Measurements from ENCODE around the gene STX16.

The STX16 gene, protein sequence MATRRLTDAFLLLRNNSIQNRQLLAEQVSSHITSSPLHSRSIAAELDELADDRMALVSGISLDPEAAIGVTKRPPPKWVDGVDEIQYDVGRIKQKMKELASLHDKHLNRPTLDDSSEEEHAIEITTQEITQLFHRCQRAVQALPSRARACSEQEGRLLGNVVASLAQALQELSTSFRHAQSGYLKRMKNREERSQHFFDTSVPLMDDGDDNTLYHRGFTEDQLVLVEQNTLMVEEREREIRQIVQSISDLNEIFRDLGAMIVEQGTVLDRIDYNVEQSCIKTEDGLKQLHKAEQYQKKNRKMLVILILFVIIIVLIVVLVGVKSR

DNA sequence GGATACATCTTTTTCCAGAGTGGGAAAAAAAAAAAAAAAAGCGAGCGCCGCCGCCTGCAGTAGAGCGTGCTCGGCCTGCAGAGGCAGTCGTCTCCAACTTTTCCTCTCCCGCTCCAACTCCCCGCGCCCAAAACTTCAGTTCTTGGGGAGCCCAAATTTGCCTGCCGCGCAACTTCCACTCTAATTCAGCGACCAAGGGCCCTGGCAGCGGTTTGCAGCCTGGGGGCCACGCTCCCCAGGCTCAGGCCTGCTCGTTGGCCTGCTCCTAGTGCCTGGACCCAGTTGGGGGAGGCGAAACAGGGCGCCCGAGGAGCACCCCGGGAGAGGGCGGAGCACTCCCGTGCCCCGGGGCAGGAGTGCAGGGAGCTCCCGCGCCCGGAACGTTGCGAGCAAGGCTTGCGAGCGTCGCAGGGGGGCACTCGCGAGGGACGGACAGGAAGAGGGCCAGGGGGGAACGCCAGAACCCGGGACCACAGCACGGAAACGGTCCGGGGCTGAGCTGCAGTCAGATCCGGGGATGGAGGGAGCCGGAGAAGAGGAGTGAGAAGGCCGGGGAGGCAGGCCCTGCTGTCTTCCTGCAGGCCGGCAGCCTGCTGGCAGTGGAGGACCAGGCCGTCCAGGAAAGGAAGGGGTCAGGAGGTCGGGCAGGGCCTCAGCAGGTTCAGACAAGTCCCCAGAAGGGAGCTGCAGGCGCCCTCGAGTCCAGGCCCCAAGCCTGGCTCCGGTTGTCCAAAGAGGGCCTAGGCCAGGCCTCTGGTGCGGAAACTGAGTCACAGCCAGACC is at the start of gene STX16:
Gene STX16, plus strand, starts transcription at position 508 of the 783 bp plus-strand sequence. CDS start 724 bp downstream, outside the sequence.
- DNase-seq (ENCODE audit: low read depth) = peak; percentile 99

DNA sequence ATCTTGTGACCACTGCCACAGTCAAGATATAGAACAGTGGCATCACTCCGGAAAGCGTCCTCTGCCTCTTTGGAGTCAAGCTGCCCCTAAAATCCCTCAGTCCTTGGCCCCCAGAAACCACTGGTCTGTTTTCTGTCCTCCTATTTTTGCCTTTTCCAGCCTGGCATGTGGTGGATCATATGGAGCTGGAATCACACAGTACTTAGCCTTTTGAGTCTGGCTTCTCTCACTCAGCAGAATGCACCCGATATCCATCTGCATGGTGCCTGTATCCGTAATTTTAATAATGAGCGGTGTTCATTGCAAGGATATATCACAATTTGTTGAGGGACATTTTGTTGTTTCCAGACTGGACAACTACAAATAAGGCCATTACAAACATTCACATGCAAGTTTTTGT is 49.0 kb upstream of the STX16 start:
- no peak for DNase-seq (ENCODE audit: low read depth)

DNA sequence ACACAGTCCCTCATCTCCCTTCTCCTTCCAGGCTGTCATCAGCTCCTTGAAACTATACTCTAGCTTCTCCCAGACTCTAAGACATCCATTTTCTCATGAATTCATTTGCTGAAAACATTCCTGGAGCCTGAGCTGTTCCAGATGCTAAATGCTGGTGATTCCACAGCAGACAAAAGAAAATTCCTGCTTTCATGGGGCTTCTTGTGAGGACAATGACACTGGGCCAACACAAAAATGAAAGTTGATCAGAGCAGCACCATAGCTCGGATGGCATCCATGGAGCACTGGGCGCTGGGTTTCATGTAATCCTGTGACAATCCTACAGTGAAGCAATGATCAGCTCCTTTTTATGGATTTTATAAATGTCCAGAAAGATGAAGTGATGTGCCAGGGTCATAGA is 47.4 kb upstream of the STX16 start:
- DNase-seq (ENCODE audit: low read depth) = peak; percentile 35

DNA sequence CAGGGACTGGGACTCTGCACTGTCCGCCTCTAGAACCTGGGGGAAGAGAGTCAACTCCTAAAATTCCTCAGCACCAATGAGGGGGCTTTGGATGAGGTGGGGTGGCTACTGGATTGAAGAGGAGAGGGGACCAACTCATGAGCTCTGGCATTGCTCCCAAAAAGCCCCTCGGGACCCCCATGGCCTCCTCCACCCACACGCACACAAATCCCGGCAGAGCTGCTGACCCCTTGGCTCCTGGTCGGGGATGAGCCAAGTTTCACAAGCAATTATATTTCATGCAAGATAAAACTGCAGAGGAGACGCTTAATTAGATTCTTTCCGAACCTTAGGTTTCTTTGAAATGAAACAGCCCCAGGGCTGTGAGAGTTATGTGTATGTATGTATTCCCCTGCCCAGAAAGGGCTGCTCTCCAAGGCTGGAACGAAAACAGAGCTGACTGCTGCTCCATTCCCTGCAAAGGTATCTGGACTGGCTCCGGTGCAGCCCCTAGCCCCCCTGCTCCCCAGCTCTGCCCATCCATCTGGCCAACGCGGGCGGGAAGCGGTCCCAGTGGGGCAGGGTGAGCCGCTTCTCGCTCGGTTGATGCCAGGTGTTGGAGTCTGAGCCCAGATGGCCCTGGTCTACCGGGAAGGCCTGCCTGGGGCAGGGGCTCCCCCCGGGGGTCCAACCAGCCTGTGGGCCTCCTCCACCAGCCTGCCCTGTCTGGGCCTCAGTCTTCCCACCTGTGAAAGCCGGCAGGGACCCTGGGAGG is 46.8 kb upstream of the STX16 start:
- DNase-seq (ENCODE audit: low read depth) = no peak

DNA sequence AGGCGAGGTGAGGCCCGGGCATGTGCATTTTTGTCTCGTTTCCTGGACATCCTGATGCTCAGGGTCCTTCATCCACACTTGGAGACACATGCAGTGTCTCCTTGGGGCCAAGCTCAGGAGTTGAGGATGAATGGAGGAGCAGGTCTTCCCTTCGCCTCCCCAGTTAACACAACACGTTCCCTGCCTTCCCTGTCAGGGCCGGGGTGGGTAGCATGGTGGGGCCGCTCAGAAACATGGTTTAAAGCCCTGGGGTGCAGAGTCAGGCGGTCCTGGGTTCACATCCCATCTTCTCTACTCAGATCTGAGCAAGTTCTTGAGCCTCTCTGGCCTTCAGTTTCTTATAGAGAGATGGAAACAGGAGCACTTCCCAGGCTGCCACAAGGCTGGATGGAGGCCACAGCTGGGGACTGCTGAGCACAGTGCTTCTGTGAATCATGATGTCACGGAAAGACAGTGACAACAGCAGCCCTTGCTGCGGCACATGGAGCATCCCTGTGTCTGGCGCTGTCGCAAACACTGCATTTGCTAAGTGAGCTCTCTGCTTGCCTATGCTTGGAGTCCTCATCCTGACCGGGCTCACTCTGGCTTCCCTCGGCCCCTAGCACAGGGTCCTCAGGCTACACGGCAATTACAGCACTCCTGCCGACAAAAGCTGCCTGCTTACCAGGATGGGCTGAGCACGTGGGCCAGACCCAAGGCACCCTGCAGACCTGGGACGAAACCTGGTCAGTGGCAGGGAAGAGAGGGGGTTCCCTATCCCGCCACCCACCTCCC is 45.6 kb upstream of the STX16 start:
- no peak for DNase-seq (ENCODE audit: low read depth)

DNA sequence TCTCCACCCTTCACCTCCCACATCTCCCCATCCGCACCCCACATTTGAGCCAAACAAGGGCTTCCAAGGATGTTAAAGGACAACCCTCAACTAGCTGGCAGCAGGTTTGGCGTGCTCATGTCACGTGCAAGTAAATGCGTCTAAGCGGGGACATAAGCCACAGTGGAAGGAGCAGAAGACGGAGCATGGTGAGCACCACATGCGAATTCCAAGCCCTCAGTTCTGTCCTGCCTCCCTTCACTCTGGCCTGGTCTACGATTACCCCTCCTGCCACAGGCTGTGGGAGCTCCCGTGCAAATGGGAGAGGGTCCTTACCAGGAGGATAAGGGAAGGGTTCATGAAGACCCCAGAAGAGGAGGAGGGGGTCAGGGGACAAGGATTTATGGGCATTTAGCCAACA is 44.9 kb upstream of the STX16 start:
- DNase-seq (ENCODE audit: low read depth) = no peak

DNA sequence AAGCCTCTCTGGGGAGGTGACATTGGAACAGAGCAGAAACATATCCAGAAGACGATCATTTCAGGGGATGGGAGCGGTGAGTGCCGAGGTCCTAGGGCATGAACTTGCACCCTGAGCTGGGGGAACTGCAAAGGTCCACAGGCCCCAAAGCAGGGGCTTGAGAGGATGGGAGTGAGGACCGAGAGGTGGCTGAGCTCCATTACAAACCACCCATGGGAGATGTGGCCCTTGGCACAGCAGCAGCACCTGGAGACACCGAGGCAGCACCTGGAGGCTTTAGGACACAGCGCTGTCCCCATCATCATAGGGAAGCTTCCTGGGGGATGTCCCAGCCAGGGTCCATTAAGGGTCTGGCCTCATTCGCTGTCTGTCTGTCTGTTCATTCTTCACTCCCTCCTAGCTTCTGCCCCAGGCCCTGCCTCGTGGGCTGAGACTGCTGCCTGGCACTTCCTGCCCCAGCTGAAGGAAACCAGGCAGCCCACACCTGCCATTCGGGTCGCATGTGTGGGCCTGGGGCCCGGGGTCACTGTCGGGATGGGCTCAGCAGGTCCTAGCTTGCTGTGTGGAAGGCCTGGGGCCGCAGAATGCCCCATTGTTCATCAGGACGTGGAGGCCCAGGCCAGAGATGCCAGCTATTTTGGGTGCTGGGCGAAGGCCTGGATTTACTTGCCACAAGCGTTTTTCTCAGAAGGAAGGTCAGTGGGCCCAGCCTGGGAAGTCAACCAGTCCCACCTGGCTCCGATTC is 42.8 kb upstream of the STX16 start:
- no peak for DNase-seq (ENCODE audit: low read depth)

DNA sequence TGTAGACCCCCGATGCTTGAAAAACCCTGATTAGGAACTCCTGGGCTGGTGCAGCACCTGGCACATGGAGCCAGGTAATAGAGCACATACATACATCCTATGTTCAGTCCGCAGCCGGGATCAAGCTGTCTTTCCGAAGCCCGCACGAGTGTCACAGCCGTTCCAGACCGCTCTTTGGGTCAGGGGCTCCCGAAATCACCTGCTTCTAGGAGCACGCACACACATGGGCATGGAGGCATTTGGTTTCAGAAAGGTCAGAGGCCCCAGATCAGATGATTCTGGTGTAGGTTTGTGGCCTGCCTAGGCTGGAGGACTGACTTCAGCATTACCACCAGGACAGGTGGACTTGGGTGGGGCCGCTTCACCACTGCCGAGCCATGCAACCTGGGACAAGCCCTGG is 42.1 kb upstream of the STX16 start:
- no peak for DNase-seq (ENCODE audit: low read depth)

DNA sequence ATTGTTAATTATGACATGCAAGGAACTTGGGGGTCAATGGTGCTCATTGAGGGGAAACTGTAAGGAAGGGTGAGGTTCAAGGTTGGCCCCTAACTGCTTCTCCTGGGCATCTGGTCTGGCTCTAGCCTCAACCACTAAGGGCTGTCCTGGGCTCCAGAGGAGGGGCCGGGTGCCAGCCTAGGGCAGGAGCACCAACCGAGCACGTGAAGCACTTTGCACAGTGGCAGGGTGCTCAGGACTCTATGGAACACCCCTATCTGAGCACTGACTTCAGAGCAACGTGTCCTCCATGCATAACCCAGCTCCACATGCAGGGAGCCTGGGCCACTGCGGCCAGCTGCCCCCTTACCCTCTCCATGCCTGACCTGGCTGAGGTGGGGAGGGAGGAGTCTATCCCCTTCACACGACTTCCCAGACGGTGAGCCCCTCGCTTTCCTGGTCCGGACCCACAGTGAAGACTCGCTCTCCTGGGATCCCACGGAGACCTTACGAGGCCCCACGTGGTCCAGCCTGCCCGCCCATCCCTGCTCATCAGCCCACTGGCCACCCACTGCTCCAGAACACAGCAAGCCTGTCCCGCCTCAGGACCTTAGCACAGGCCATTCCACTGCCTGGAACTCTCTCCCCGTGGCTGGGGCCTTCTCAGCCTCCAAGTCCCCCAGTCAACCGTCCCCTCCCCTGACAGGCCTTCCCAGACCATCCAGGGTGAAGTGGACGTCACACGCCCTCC is 40.8 kb upstream of the STX16 start:
- DNase-seq (ENCODE audit: low read depth) = no peak

DNA sequence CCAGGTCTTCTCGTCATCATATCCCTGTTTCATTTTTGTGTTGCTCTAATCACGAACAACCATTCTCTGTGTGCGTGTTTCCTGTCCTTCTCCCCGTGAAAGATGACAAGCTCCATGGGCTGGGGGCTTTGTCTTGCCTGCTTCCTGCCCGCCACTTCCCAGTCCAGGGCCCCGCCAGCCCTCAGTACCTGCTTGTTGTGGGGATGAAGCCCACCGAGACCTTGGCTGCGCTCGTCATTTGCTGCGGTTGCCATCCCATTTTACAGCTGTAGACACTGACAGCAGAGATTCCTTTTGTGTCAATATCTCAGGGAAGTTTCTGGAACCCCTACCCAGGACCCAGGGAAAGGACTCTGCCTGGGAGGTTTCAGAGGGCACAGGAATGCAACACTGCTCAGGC is 40.3 kb upstream of the STX16 start:
- no peak for DNase-seq (ENCODE audit: low read depth)

DNA sequence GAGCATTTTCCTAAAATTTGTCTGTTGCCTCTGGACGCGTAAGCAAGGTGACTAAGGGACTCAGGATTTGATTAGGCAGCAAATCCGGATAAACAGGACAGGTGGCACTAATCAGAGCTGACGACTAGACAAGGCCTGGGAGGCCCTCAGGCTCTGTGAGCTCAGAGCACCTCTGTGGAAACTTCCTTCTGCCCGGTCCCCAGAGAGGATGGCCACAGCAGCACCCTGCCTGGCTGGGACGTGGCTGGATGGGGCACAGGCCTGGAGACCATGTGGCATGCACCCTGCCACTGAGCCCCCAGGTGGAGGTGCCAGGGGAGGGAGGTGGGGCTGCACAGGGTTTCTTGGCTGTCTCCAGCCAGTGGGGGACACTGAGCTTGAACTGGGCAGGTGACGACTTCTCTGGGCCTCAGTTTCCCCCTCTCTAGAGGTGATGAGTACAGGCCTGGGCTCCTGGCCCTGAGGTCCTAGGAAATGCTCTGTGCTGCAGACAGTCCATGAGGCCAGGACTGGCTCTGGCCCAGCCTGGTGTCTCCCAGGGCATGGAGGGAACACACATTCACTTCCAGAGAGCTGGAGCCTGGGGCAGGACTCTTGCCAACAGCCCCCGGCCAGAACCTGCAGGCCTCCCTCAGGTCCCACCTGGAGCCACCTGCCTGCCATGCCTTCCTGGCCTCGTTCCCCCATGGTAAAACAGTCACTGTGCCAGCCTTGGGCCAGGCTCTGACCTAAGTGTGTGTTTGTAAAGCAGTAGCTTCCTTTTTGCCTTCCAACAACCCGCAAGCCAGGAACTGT is 39.6 kb upstream of the STX16 start:
- no peak for DNase-seq (ENCODE audit: low read depth)

DNA sequence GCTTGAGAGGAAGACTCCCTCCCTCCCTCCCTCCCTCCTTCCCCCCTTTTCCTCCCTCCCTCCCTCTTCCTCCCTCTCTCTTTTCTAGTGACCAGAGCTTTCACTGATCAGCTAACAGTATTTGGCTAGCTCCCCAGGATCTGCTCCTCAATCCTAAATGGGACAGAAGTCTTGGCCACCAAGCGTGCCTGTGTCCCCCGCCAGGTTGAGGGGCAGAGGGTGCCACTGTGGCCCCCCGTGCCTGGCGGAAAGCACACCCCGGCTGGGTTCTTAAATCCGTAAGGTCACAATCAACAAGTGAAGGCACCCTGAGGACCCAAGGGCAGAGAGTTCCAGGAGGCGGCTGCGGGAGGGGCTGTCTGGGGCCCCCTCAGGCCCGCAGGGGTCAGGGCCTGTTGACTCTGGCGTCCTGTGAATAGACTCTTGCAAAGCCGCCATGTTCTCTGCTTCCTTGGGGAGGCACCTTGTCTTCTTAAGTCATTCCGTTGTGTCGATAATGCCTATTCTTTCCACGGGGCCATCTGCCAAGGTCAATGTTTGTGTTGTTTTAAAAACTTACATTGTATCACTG is 38.9 kb upstream of the STX16 start:
- DNase-seq (ENCODE audit: low read depth) = no peak

DNA sequence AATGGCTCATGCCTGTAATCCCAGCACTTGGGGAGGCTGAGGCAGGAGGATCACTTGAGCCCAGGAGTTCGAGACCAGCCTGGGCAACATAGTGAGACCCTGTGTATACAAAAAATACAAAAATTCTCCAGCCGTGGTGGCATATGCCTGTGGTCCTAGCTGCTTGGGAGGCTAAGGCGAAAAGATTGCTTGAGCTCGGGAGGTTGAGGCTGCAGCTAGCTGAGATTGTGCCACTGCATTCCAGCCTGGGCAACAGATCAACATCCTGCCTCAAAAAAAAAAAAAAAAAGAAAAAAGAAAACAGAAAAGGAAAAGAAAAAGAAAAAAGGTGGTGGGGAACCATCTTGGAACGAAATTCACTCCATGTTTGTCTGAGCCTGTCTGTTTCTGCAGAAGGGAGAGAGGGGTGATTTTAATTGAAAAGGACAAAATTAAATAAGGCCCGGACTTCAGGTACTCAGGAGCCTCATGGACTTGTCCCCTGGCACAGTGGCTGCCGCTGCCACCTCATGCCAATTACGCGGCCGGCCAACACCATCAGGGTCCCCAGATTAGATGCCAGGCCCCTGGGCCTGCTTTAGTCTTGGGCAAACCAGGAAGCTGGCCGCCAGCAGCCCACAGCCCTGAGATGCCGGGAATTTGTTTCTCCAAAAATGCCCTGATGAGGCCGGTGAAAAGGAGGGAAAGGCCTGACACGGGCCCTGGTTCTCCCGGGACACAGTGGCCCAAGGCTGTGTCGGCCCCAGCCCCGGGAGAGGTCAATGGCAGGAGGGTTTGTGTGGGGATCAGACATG is 37.8 kb upstream of the STX16 start:
- DNase-seq (ENCODE audit: low read depth) = no peak

DNA sequence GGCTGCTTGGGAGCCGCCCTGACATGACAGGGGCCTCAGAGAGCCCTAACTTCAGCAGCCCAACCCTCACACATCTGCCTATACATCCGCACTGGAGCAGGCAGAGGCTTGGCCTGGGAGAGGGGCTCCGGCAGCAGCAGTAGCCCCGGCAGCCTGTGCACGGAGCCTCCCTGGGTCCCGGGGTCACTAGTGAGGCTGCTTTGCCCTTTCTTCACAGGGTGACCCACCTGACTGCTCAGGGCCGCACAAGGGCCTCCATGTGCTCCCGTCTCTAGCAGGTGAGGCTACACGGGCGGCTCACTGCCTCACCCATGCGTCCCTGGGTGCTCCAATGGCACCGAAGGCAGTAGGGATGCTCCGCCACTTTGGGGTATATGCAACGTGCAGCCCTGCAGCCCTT is 36.7 kb upstream of the STX16 start:
- DNase-seq (ENCODE audit: low read depth) = no peak

DNA sequence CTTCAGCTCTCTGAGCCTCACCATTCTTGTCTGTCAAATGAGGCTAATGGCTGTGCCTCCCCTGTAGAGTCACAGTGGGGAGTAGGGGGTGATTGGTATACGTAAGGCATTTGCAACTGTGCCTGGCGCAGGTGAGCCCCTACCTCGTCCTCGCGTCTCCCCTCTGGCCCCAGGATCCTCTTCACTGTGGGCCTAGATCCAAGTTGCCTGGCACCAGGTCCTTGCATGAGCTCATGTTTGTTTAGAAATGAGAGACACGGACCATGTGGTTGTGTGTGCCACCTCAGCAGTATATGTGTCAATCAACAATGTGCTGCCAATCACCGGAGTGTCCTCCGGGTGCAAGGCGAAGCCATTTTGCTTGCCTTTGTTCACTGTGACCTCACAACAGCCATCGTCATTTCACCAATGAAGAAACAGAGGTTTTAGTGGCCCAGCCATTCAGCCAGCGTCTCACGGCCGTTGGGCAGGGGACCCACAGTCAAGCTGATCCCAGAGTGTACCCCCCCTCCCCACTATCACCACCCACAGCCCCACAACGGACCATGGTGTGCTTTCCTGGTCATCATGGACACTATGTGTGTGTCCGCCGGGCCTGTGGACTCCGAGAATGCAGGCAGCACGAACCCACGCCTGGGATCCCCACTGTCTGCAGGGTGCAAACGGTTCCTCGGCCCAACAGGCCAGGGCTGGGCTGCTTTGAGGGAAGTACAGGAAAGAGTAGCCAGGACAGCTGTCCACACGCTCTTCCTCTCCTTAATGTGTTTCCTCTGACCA is 35.9 kb upstream of the STX16 start:
- no peak for DNase-seq (ENCODE audit: low read depth)

DNA sequence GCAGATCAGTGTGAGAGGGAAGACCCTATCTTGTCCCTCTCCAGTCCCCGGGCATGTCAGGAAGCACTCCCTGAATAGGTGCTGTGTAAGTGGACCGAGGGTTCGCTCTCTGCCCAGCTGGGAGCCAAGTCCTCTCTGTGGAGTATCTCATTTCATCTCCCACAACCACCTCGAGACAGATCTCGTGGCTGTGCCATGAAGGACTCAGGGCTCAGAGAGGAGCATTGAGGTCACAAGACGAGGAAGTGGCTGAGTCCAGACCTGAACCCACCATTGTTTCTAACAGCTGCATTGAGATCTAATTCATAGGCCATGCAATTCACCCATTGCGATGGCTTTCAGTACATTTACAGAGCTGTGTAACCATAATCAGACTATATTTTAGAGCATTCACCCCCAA is 34.7 kb upstream of the STX16 start:
- no peak for DNase-seq (ENCODE audit: low read depth)

DNA sequence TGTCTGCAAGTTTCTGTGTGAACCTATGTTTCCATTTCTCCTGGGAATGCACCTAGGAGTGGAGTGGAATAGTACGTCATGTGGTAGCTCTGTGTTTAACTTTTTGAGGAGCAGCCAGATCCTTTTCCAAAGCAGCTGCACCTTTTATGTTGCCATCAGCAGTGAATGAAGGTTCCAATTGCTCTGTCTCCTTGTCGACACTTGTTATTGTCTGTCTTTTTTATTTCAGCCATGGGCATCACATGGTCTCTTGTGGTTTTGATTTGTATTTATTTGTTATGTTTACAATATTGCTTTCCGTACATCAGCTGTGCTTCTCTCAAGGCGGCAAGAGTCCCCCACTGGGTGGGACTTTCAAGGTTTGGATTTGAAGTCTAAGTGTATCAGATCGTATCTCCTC is 33.9 kb upstream of the STX16 start:
- no peak for DNase-seq (ENCODE audit: low read depth)

All from ELR (cell line).